ENCODE measurements around the gene APC. TPM values are rescaled to one million over a fixed set of nuclear protein-coding genes. Genes with fewer than 3 reads are reported as not detected.

The APC gene
- total and polyA plus RNA-seq, 2 of the 8 experiments (the other 6 are each of a cell fraction or from before 2014, with no cell fraction given): 6.8 to 41.9 TPM

DNA sequence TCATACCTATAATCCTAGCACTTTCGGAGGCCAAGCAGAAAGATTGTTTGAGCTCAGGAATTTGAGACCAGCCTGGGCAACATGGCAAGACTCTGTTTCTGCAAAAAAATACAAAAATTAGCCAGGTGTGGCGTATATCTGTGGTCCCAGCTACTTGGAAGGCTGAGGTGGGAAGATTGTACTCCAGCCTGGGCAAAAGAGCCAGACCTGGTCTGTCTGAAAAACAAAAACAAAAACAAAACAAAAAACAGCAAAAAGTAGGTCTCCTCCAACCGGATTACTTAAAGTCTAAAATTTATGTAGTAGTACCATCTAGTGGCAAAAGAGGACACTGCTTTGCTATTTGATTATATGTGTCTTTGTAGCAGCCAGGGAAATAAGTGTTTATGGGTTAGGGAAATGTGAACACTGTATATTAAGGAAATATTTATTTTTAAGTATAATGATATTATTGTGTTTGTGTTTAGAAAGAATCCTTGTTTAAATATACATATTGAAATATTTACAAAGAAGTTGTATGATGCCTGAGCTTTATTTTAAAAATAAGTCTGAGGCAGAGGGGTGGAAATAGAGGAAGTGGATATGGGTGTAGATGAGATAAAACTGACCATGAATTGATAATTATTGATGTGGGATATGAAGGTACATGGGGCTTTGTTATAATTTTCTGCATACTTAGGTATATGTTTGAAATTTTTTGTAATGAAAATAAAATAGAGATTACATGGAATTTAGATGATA, 20.0 kb downstream of the APC start:
- FAIRE-seq (peak; percentile 42), DNase-seq (ENCODE audit: low read depth in 1 of 2, low spot score in 2 of 2) (no peak)
- H3K4me2 ChIP-seq (ENCODE audit: insufficient read depth in 1 of 2, low read depth in 2 of 2, low read length in 2 of 2): no peak overlapping the region
- H3K9me3 ChIP-seq (ENCODE audit: insufficient read depth in 2 of 2, low read depth in 1 of 2, low read length in 1 of 2): no peaks in the 10 kb centered on the region
- H3K23ac ChIP-seq (ENCODE audit: insufficient read length): no peak overlapping the region
- H3K18ac ChIP-seq (ENCODE audit: extremely low read depth, low read length): no peak overlapping the region
- H3K36me3 ChIP-seq (ENCODE audit: control insufficient read depth in 2 of 4, insufficient read depth in 4 of 4, low read length in 3 of 4): peaks cover 0 to 5% (median 1%) of the 10 kb centered on the region in 4 experiments; a peak in 3 of 8 replicates
- no peak overlapping the region for H3K4ac ChIP-seq (replicated peaks; ENCODE audit: insufficient read length, low read depth, low read length)
- no peaks in the 10 kb centered on the region for H3K23me2 ChIP-seq (ENCODE audit: low read depth, low read length)
- H3K79me1 ChIP-seq (ENCODE audit: low read depth, low read length): no peaks in the 10 kb centered on the region
- no peaks in the 10 kb centered on the region for H4K20me1 ChIP-seq (replicated peaks in 1 of 2; ENCODE audit: control insufficient read depth in 1 of 2, insufficient read depth in 2 of 2, low read length in 2 of 2)
- ChIA-PET CTCF (ENCODE audit: partially characterized antibody) (interaction anchor here (0.6 to 6.8 kb wide), 50 partner anchors 9 to 584 kb away, joined by 3 to 126 read pairs (median 4); partner anchors contain the start of gene APC), POLR2A (ENCODE audit: partially characterized antibody) (interaction anchor here (1.2 to 1.4 kb wide), 2 partner anchors 9 to 32 kb away, joined by 3 to 6 read pairs; no protein-coding TSS in a partner anchor)
- no peaks in the 10 kb centered on the region for H3K4me1 ChIP-seq (replicated peaks in 1 of 4; ENCODE audit: control insufficient read depth in 3 of 4, insufficient read depth in 4 of 4, low read length in 3 of 4)
- no peaks in the 10 kb centered on the region; a peak in 1 of 4 replicates for H3K79me2 ChIP-seq (ENCODE audit: control insufficient read depth in 1 of 2, insufficient read depth in 2 of 2, low read length in 2 of 2)
- peak in 2 of 3 experiments; percentile 48 to 63; a peak in 2 of 4 replicates for TF ChIP-seq CTCF (IDR thresholded peaks at IDR 0.05; ENCODE audit: control extremely low read depth in 1 of 3, insufficient read depth in 1 of 3, low read depth in 1 of 3, low read length in 3 of 3)
- TF ChIP-seq KDM1A (IDR thresholded peaks at IDR 0.05; ENCODE audit: borderline replicate concordance, low read length): no peak
- TF ChIP-seq RAD21 (IDR thresholded peaks at IDR 0.05 in 1 of 2, conservative IDR thresholded peaks at IDR 0.05 in 1 of 2; ENCODE audit: low read depth in 2 of 2, low read length in 2 of 2): peak; percentile 81 to 83
- no peak overlapping the region for H4K91ac ChIP-seq (replicated peaks; ENCODE audit: insufficient read length, low read length)
- H2BK120ac ChIP-seq (replicated peaks; ENCODE audit: low read depth, low read length): no peak overlapping the region
- H2AFZ ChIP-seq (ENCODE audit: low read length): no peak overlapping the region
- no peak overlapping the region for H4K8ac ChIP-seq (ENCODE audit: extremely low read depth, insufficient read depth, low read length)
- no peak overlapping the region for H3K4me3 ChIP-seq (ENCODE audit: extremely low read depth in 1 of 4, insufficient read depth in 2 of 4, low read depth in 3 of 4, low read length in 4 of 4)
- H2BK15ac ChIP-seq (ENCODE audit: low read length): no peak overlapping the region
- 73% methylated on average over 3 of the region's 3 CpGs; no CpG with 5 or more reads in 1 of the 2 experiments for WGBS, 2 experiments (ENCODE audit: extremely low coverage in 1 of 2, insufficient coverage in 1 of 2, insufficient read length in 1 of 2, insufficient replicate concordance in 2 of 2, low coverage in 1 of 2, low lambda C conversion rate in 2 of 2, missing lambda C conversion rate in 1 of 2)
- H3K9ac ChIP-seq (replicated peaks in 1 of 4; ENCODE audit: extremely low read depth in 1 of 4, low read depth in 3 of 4, low read length in 3 of 4): no peak overlapping the region
- no peak overlapping the region for H2BK12ac ChIP-seq (ENCODE audit: low read depth, low read length)
- H3K56ac ChIP-seq (replicated peaks; ENCODE audit: insufficient read length, low read depth, low read length): no peak overlapping the region
- no peaks in the 10 kb centered on the region for H3K27me3 ChIP-seq (replicated peaks in 1 of 4; ENCODE audit: control insufficient read depth in 3 of 4, extremely low read depth in 1 of 4, insufficient read depth in 3 of 4, low read length in 3 of 4)
- H2BK5ac ChIP-seq (ENCODE audit: low read depth, low read length): no peak overlapping the region
- H4K5ac ChIP-seq (ENCODE audit: insufficient read length, low read depth, low read length): no peak overlapping the region
- no peak overlapping the region for H2BK20ac ChIP-seq (ENCODE audit: low read length)
- no peak overlapping the region for H2AK5ac ChIP-seq (ENCODE audit: low read depth, low read length)
- no peak overlapping the region for H3K14ac ChIP-seq (ENCODE audit: insufficient read length)
- H3K27ac ChIP-seq (ENCODE audit: low read depth, low read length): no peak overlapping the region
